IMR-90 (cell line): ENCODE data around the gene CALR. TPM values are rescaled to one million over a fixed set of nuclear protein-coding genes. Genes with fewer than 3 reads are reported as not detected.

Experiments used
- ATAC-seq: fragments of 200-7000 bp; cut with Tn5 transposase; 2 replicates; pipeline ENCODE4 v1.9.1; 2020; ENCODE audit warnings: low read depth, mild to moderate bottlenecking, moderate library complexity
- BruUV-seq: library from RNA; stranded (reverse); fragments of 400-500 nt; replicated peaks from 2 replicates; lab custom pipeline; 2021; lab: Mats Ljungman, UMichigan
- CTCF ChIA-PET: fragments of 300-600 bp; formaldehyde crosslinking; extraction: SDS; loops from one replicate; lab custom pipeline; 2021; ENCODE audit warnings: antibody characterized with exemption; lab: Yijun Ruan, JAX
- POLR2A ChIA-PET: fragments of 300-600 bp; sonication (Branson Sonifier 250); formaldehyde crosslinking; loops from one replicate; lab custom pipeline; 2022; ENCODE audit warnings: antibody characterized with exemption; ENCODE audit not compliant: unreplicated experiment; lab: Charles Lee
- DNase-seq: peaks from one replicate; pipeline ENCODE4 v3.0.0; 2013
- H2AFZ ChIP-seq: replicated peaks from 2 replicates; pipeline ENCODE3; 2013; ENCODE audit warnings: low read length, mild to moderate bottlenecking; ENCODE audit not compliant: poor library complexity
- H2AK5ac ChIP-seq: 2 replicates; pipeline ENCODE4 v1.6.1; 2013; ENCODE audit warnings: low read depth, low read length, inconsistent platforms
- H2AK9ac ChIP-seq: replicated peaks from 2 replicates; pipeline ENCODE3; 2013; ENCODE audit warnings: mild to moderate bottlenecking, low read depth, low read length, moderate library complexity; ENCODE audit not compliant: poor library complexity
- H2BK120ac ChIP-seq: 2 replicates; pipeline ENCODE4 v1.6.1; 2013; ENCODE audit warnings: low read depth, low read length, inconsistent platforms
- H2BK15ac ChIP-seq: 3 replicates; pipeline ENCODE4 v1.6.1; 2013; ENCODE audit warnings: low read depth, low read length, inconsistent platforms
- H2BK20ac ChIP-seq: 2 replicates; pipeline ENCODE4 v1.6.1; 2013; ENCODE audit warnings: low read depth, mild to moderate bottlenecking, inconsistent platforms, low read length, moderate library complexity
- H2BK5ac ChIP-seq: 2 replicates; pipeline ENCODE4 v1.6.1; 2013; ENCODE audit warnings: mild to moderate bottlenecking, low read depth, low read length, inconsistent platforms; ENCODE audit not compliant: poor library complexity, severe bottlenecking
- H3K14ac ChIP-seq: replicated peaks from 2 replicates; pipeline ENCODE4 v1.6.1; 2013; ENCODE audit warnings: low read depth, low read length, inconsistent platforms
- H3K18ac ChIP-seq: 2 replicates; pipeline ENCODE4 v1.6.1; 2013; ENCODE audit warnings: low read depth, low read length, control low read depth
- H3K23ac ChIP-seq: 2 replicates; pipeline ENCODE4 v1.6.1; 2013; ENCODE audit warnings: low read depth, low read length, inconsistent platforms
- H3K27ac ChIP-seq: 2 replicates; pipeline ENCODE4 v1.5.1; 2013; ENCODE audit warnings: mild to moderate bottlenecking, control low read depth, low read length; ENCODE audit not compliant: insufficient read depth
- H3K27me3 ChIP-seq: 2 replicates; pipeline ENCODE4 v1.6.1; 2013; ENCODE audit warnings: low read length; ENCODE audit not compliant: control insufficient read depth, insufficient read depth
- H3K36me3 ChIP-seq: 2 replicates; pipeline ENCODE4 v1.6.1; 2013; ENCODE audit warnings: low read length, mixed read lengths; ENCODE audit not compliant: control insufficient read depth, insufficient read depth
- H3K4ac ChIP-seq: 2 replicates; pipeline ENCODE4 v1.6.1; 2013; ENCODE audit warnings: low read depth, low read length, inconsistent platforms
- H3K4me1 ChIP-seq: 2 replicates; pipeline ENCODE4 v1.6.1; 2013; ENCODE audit warnings: low read length, mixed read lengths; ENCODE audit not compliant: control insufficient read depth, insufficient read depth
- H3K4me2 ChIP-seq: 2 replicates; pipeline ENCODE4 v1.6.1; 2013; ENCODE audit warnings: low read depth, mild to moderate bottlenecking, control low read depth, low read length, moderate library complexity
- H3K4me3 ChIP-seq: 2 replicates; pipeline ENCODE4 v1.5.1; 2013; ENCODE audit warnings: low read depth, mild to moderate bottlenecking, control low read depth, low read length, moderate library complexity; ENCODE audit not compliant: insufficient read depth
- H3K56ac ChIP-seq: 2 replicates; pipeline ENCODE4 v1.6.1; 2013; ENCODE audit warnings: low read length, inconsistent platforms; ENCODE audit not compliant: insufficient read depth; ENCODE audit errors: extremely low read depth
- H3K79me1 ChIP-seq, 2 experiments: 2 replicates each; pipeline ENCODE4 v1.6.1; 2013; ENCODE audit warnings: low read length in 2 of 2, inconsistent platforms in 1 of 2, low read depth in 1 of 2
- H3K9ac ChIP-seq: 2 replicates; pipeline ENCODE4 v1.6.1; 2013; ENCODE audit warnings: low read depth, low read length, control low read depth
- H3K9me1 ChIP-seq: 2 replicates; pipeline ENCODE4 v1.6.1; 2013; ENCODE audit warnings: low read length, inconsistent platforms; ENCODE audit not compliant: insufficient read depth
- H3K9me3 ChIP-seq: 2 replicates; pipeline ENCODE4 v1.6.1; 2013; ENCODE audit warnings: low read length; ENCODE audit not compliant: control insufficient read depth, insufficient read depth
- H4K20me1 ChIP-seq: 2 replicates; pipeline ENCODE4 v1.6.1; 2013; ENCODE audit warnings: low read length, inconsistent platforms; ENCODE audit not compliant: insufficient read depth
- H4K5ac ChIP-seq: 2 replicates; pipeline ENCODE4 v1.6.1; 2013; ENCODE audit warnings: mild to moderate bottlenecking, low read depth, low read length, control low read depth
- H4K8ac ChIP-seq, 2 experiments: 2 replicates each; pipeline ENCODE4 v1.6.1; 2013; ENCODE audit warnings: low read depth in 2 of 2, low read length in 2 of 2, control low read depth in 1 of 2, inconsistent platforms in 1 of 2
- H4K91ac ChIP-seq: 2 replicates; pipeline ENCODE4 v1.6.1; 2013; ENCODE audit warnings: low read depth, low read length, inconsistent platforms; ENCODE audit not compliant: insufficient read depth
- BHLHE40 ChIP-seq: fragments of 150-350 bp; IDR thresholded peaks from 2 replicates; pipeline ENCODE4 v1.6.1; 2016; ENCODE audit warnings: mild to moderate bottlenecking, low read depth, low read length
- CEBPB ChIP-seq: IDR thresholded peaks from 2 replicates; pipeline ENCODE4 v1.6.1; 2012; ENCODE audit warnings: low read depth, low read length, improper control_type of control experiment
- CHD1 ChIP-seq: IDR thresholded peaks from 2 replicates; pipeline ENCODE4 v1.6.1; 2012; ENCODE audit warnings: low read depth, low read length, improper control_type of control experiment
- FOS ChIP-seq: fragments of 150-350 bp; IDR thresholded peaks from 2 replicates; pipeline ENCODE4 v1.6.1; 2016; ENCODE audit warnings: low read depth, low read length
- MAFK ChIP-seq: IDR thresholded peaks from 2 replicates; pipeline ENCODE4 v1.6.1; 2012; ENCODE audit warnings: low read depth, low read length, improper control_type of control experiment
- MAZ ChIP-seq: IDR thresholded peaks from 2 replicates; pipeline ENCODE4 v1.6.1; 2012; ENCODE audit warnings: low read depth, mild to moderate bottlenecking, low read length, improper control_type of control experiment, moderate library complexity, borderline replicate concordance
- MXI1 ChIP-seq: IDR thresholded peaks from 2 replicates; pipeline ENCODE4 v1.6.1; 2012; ENCODE audit warnings: low read depth, mild to moderate bottlenecking, low read length, moderate library complexity, borderline replicate concordance
- NFE2L2 ChIP-seq: fragments of 150-350 bp; IDR thresholded peaks from 2 replicates; pipeline ENCODE4 v1.6.1; 2016; ENCODE audit warnings: low read depth, mild to moderate bottlenecking, low read length
- POLR2A ChIP-seq: IDR thresholded peaks from 2 replicates; pipeline ENCODE4 v1.6.1; 2012; ENCODE audit warnings: mild to moderate bottlenecking, low read depth, low read length
- RAD21 ChIP-seq: IDR thresholded peaks from 2 replicates; pipeline ENCODE4 v1.6.1; 2012; ENCODE audit warnings: low read length, improper control_type of control experiment
- RCOR1 ChIP-seq: IDR thresholded peaks from 2 replicates; pipeline ENCODE4 v1.6.1; 2012; ENCODE audit warnings: mild to moderate bottlenecking, low read length, improper control_type of control experiment; ENCODE audit not compliant: insufficient replicate concordance
- RFX5 ChIP-seq: IDR thresholded peaks from 2 replicates; pipeline ENCODE4 v1.8.0; 2012; ENCODE audit warnings: low read depth, mild to moderate bottlenecking, low read length, moderate library complexity
- SMC3 ChIP-seq: fragments of 150-350 bp; IDR thresholded peaks from 2 replicates; pipeline ENCODE4 v1.6.1; 2016; ENCODE audit warnings: low read depth, mild to moderate bottlenecking, antibody characterized with exemption, low read length, moderate library complexity
- USF2 ChIP-seq: fragments of 150-350 bp; IDR thresholded peaks from 2 replicates; pipeline ENCODE4 v1.6.1; 2017; ENCODE audit warnings: mild to moderate bottlenecking, antibody characterized with exemption, low read length, low read depth
- WGBS, 2 experiments: methylation state at CpG; one replicate each; pipeline versions ENCODE4 v1.1.5 to v1.1.7; 2013; ENCODE audit warnings: missing lambda C conversion rate in 2 of 2; ENCODE audit not compliant: insufficient read length in 1 of 2; ENCODE audit errors: extremely low coverage in 2 of 2; 5-methylcytosine and 5-hydroxymethylcytosine counted together
- dilution Hi-C: fragments of 300-500 bp; cut with HindIII; formaldehyde crosslinking; loops from one replicate; pipeline ENCODE4 v1.14.3; 2018; ENCODE audit warnings: low sequenced_read_pairs; ENCODE audit not compliant: unreplicated experiment
- in situ Hi-C: fragments of 300-500 bp; cut with MboI; formaldehyde crosslinking; loops from 3 replicates; pipeline ENCODE4 v1.14.3; 2019; ENCODE audit warnings: low sequenced_read_pairs, inconsistent platforms, mixed read lengths
- intact Hi-C: fragments of 100-400 bp; cut with micrococcal nuclease; formaldehyde crosslinking; loops from 2 replicates; pipeline ENCODE4 v1.10.0; 2022
- polyA plus RNA-seq, 3 experiments: library from polyadenylated mRNA; depleted of rRNA; stranded (reverse); fragments of >200 nt; gene quantifications; 2 replicates each; pipeline ENCODE4 v1.2.3, GENCODE V29; 2012; ENCODE audit warnings: low replicate concordance in 1 of 3
- total RNA-seq: library from RNA; depleted of rRNA; stranded (reverse); fragments of >200 nt; gene quantifications from 2 replicates; pipeline ENCODE4 v1.2.3, GENCODE V29; 2012
- TF ChIP-seq, protein P1 (sequence below): fragments of 150-350 bp; IDR thresholded peaks from 2 replicates; pipeline ENCODE4 v1.6.1; 2016; ENCODE audit warnings: low read depth, mild to moderate bottlenecking, low read length, moderate library complexity, borderline replicate concordance
- TF ChIP-seq, protein P2 (sequence below): conservative IDR thresholded peaks from 2 replicates; pipeline ENCODE4 v1.5.1; 2012; ENCODE audit warnings: mild to moderate bottlenecking, low read depth, low read length, improper control_type of control experiment

Gene CALR
- total and polyA plus RNA-seq, 2 of the 4 experiments (the other 2 are of a cell fraction), result 1,932 to 3,358 TPM

- Histone ChIP-seq H4K8ac (no peak overlapping the region), H3K36me3 (peaks cover 3% of the 10 kb centered on the region), H3K9ac (no peak overlapping the region), H3K9me1 (peaks cover 12% of the 10 kb centered on the region), H3K27ac (no peak overlapping the region), H4K20me1 (peaks cover 18% of the 10 kb centered on the region), H2BK20ac (no peak overlapping the region), H4K91ac (no peak overlapping the region), H3K79me1 (peaks cover 9 to 29% of the 10 kb centered on the region in 2 experiments), H2AK9ac (peak overlapping the region; percentile 88), H3K56ac (no peak overlapping the region), H3K4me2 (no peak overlapping the region), H2AFZ (no peak overlapping the region), H2BK15ac (no peak overlapping the region), H2BK5ac (no peak overlapping the region), H3K27me3 (no peaks in the 10 kb centered on the region), H3K4me3 (no peak overlapping the region), H3K14ac (no peak overlapping the region), H2AK5ac (no peak overlapping the region), H3K18ac (no peak overlapping the region), H3K23ac (no peak overlapping the region), H3K4ac (no peak overlapping the region), H4K5ac (no peak overlapping the region), H3K9me3 (no peaks in the 10 kb centered on the region), H2BK120ac (no peak overlapping the region), H3K4me1 (peaks cover 13% of the 10 kb centered on the region)
- ChIA-PET POLR2A (no interaction called here), CTCF (interaction anchor here (3.3 kb wide), 1 partner anchor 68 kb away, joined by 10 read pairs; no protein-coding TSS in a partner anchor)
- TF ChIP-seq POLR2A (no peak), MAFK (no peak), RAD21 (no peak), CHD1 (no peak), NFE2L2 (no peak), CEBPB (no peak), MXI1 (no peak), RCOR1 (no peak), FOS (no peak), BHLHE40 (no peak), MAZ (no peak), SMC3 (no peak), RFX5 (no peak), USF2 (no peak)
- TF ChIP-seq, protein P1, sequence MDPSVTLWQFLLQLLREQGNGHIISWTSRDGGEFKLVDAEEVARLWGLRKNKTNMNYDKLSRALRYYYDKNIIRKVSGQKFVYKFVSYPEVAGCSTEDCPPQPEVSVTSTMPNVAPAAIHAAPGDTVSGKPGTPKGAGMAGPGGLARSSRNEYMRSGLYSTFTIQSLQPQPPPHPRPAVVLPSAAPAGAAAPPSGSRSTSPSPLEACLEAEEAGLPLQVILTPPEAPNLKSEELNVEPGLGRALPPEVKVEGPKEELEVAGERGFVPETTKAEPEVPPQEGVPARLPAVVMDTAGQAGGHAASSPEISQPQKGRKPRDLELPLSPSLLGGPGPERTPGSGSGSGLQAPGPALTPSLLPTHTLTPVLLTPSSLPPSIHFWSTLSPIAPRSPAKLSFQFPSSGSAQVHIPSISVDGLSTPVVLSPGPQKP, result no peak
- TF ChIP-seq, protein P2, sequence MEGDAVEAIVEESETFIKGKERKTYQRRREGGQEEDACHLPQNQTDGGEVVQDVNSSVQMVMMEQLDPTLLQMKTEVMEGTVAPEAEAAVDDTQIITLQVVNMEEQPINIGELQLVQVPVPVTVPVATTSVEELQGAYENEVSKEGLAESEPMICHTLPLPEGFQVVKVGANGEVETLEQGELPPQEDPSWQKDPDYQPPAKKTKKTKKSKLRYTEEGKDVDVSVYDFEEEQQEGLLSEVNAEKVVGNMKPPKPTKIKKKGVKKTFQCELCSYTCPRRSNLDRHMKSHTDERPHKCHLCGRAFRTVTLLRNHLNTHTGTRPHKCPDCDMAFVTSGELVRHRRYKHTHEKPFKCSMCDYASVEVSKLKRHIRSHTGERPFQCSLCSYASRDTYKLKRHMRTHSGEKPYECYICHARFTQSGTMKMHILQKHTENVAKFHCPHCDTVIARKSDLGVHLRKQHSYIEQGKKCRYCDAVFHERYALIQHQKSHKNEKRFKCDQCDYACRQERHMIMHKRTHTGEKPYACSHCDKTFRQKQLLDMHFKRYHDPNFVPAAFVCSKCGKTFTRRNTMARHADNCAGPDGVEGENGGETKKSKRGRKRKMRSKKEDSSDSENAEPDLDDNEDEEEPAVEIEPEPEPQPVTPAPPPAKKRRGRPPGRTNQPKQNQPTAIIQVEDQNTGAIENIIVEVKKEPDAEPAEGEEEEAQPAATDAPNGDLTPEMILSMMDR, result no peak
- WGBS, 2 experiments, result 100% methylated on average over 3 of the region's 7 CpGs; no CpG with 5 or more reads in 1 of the 2 experiments
- no TSS peak for BruUV-seq
- no peak for ATAC-seq
- in situ Hi-C loops (loop anchor here (25.0 kb wide), 1 partner anchor 744 kb away; a partner anchor contains a TSS), intact Hi-C loops (no loop called here), dilution Hi-C loops (no loop called here)
- DNase-seq, result no peak
Measured at GRCh38 chr19:12993562-12993961, 55.2 kb downstream of the CALR start.
